Measurements from ENCODE around the gene MINDY4. TPM values are rescaled to one million over a fixed set of nuclear protein-coding genes. Genes with fewer than 3 reads are reported as not detected.
A peak's percentile ranks its signal among the peaks of the same experiment; 100 is the strongest.

MINDY4 gene
- polyA plus RNA-seq, 3 donors: 0.15 to 0.17 TPM; not detected in 1

DNA sequence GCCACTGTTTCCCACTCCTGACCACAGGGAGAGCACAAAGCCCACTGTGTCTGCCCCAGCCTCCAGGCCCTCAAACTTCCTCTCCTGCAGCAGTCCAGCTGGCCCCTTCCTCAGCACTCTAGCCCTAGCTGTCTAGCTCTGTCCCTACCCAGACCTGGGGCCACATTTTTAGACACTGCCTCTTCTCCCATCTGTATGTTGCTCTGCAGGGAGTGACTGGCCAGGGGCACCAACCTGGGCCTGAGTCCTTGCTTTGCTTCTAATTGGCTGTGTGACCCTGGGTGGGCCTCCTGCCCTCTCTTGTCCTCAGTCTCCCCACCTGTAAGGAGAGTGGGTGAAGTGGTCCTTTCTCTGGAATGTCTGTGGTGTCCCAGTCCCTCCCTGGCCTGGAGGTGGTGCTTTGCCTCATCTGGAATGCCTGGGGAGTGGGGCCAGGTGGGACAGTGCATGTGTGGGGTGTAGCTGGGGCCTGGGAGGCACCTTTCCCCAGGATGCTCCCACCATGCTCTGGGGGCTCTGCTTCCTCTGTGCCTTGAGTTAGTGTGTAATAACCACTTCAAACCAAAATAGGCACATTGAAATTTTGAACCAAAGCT is 165.5 kb downstream of the MINDY4 start:
- H3K4me1 ChIP-seq (ENCODE audit: control insufficient read depth in 1 of 2, insufficient read depth in 2 of 2, low read length in 2 of 2): no peaks in the 10 kb centered on the region
- peaks cover 0 to 17% of the 10 kb centered on the region in 2 donors for H3K27me3 ChIP-seq (ENCODE audit: control insufficient read depth in 2 of 2, insufficient read depth in 2 of 2, low read length in 2 of 2)
- no peak overlapping the region for H2AFZ ChIP-seq (ENCODE audit: insufficient read depth, low read depth, low read length, poor library complexity, severe bottlenecking)
- DNase-seq: no peak
- no peaks in the 10 kb centered on the region for H3K79me2 ChIP-seq (ENCODE audit: insufficient read depth, low read length)
- intact Hi-C loops (cut with micrococcal nuclease): no loop called here
- H3K27ac ChIP-seq (ENCODE audit: low read depth in 1 of 2, low read length in 2 of 2): no peak overlapping the region
- Mint-ChIP-seq H3K4me3 (no peak overlapping the region), H3K36me3 (no peaks in the 10 kb centered on the region), H3K9me3 (peaks cover 0 to 2% (median 0%) of the 10 kb centered on the region in 7 donors), H3K27me3 (ENCODE audit: low read depth in 3 of 3) (peaks cover 7 to 27% (median 10%) of the 10 kb centered on the region in 3 donors), H3K27ac (peak overlapping the region in 1 of 7 donors; percentile 46), H3K4me1 (no peaks in the 10 kb centered on the region)
- TF ChIP-seq, protein P1, sequence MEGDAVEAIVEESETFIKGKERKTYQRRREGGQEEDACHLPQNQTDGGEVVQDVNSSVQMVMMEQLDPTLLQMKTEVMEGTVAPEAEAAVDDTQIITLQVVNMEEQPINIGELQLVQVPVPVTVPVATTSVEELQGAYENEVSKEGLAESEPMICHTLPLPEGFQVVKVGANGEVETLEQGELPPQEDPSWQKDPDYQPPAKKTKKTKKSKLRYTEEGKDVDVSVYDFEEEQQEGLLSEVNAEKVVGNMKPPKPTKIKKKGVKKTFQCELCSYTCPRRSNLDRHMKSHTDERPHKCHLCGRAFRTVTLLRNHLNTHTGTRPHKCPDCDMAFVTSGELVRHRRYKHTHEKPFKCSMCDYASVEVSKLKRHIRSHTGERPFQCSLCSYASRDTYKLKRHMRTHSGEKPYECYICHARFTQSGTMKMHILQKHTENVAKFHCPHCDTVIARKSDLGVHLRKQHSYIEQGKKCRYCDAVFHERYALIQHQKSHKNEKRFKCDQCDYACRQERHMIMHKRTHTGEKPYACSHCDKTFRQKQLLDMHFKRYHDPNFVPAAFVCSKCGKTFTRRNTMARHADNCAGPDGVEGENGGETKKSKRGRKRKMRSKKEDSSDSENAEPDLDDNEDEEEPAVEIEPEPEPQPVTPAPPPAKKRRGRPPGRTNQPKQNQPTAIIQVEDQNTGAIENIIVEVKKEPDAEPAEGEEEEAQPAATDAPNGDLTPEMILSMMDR (IDR thresholded peaks at IDR 0.05): no peak
- no peaks in the 10 kb centered on the region for H3K36me3 ChIP-seq (replicated peaks in 1 of 2; ENCODE audit: control insufficient read depth in 1 of 2, insufficient read depth in 2 of 2, low read length in 2 of 2)
- no peak overlapping the region for H3K9ac ChIP-seq (ENCODE audit: insufficient read depth, low read length, poor library complexity, severe bottlenecking)
- H3K9me3 ChIP-seq (replicated peaks in 1 of 2; ENCODE audit: control insufficient read depth in 1 of 2, insufficient read depth in 1 of 2, low read length in 2 of 2): no peaks in the 10 kb centered on the region
- H4K20me1 ChIP-seq (ENCODE audit: insufficient read depth, low read length): no peaks in the 10 kb centered on the region
- no peak overlapping the region for H3K4me2 ChIP-seq (replicated peaks; ENCODE audit: extremely low read depth, low read length, poor library complexity, severe bottlenecking)
- no peak overlapping the region for H3K4me3 ChIP-seq (replicated peaks in 1 of 3; ENCODE audit: low read depth in 2 of 3, low read length in 3 of 3)

DNA sequence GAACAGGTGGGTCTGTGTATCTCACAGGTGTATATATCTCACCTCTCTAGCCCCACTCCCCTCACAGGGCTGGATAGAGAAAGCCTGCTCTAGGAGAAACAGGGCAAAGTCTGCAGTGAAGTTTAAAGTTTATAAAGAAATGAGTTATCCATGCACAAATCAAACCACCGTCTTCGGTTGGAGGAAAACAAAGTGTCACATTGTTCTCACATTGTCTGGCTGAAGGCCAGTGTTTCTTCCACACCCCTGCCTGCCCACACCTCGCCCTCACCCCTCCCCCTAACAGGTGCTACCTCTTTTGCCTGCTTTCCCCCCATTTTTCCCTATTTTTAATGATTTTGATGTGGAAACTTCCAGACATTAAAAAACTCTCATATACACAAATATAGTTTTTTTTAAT is 166.2 kb downstream of the MINDY4 start:
- Mint-ChIP-seq H3K4me3 (no peak overlapping the region), H3K27me3 (ENCODE audit: low read depth in 3 of 3) (peaks cover 6 to 29% (median 10%) of the 10 kb centered on the region in 3 donors), H3K4me1 (no peaks in the 10 kb centered on the region), H3K27ac (no peak overlapping the region), H3K9me3 (peaks cover 0 to 2% (median 0%) of the 10 kb centered on the region in 7 donors), H3K36me3 (no peaks in the 10 kb centered on the region)
- Histone ChIP-seq H3K36me3 (replicated peaks in 1 of 2; ENCODE audit: control insufficient read depth in 1 of 2, insufficient read depth in 2 of 2, low read length in 2 of 2) (no peaks in the 10 kb centered on the region), H2AFZ (ENCODE audit: insufficient read depth, low read depth, low read length, poor library complexity, severe bottlenecking) (no peak overlapping the region), H3K4me2 (replicated peaks; ENCODE audit: extremely low read depth, low read length, poor library complexity, severe bottlenecking) (no peak overlapping the region), H3K4me3 (replicated peaks in 1 of 3; ENCODE audit: low read depth in 2 of 3, low read length in 3 of 3) (no peak overlapping the region), H4K20me1 (ENCODE audit: insufficient read depth, low read length) (no peaks in the 10 kb centered on the region), H3K4me1 (ENCODE audit: control insufficient read depth in 1 of 2, insufficient read depth in 2 of 2, low read length in 2 of 2) (no peaks in the 10 kb centered on the region), H3K27me3 (ENCODE audit: control insufficient read depth in 2 of 2, insufficient read depth in 2 of 2, low read length in 2 of 2) (peaks cover 0 to 17% of the 10 kb centered on the region in 2 donors), H3K79me2 (ENCODE audit: insufficient read depth, low read length) (no peaks in the 10 kb centered on the region), H3K27ac (ENCODE audit: low read depth in 1 of 2, low read length in 2 of 2) (no peak overlapping the region), H3K9me3 (replicated peaks in 1 of 2; ENCODE audit: control insufficient read depth in 1 of 2, insufficient read depth in 1 of 2, low read length in 2 of 2) (no peaks in the 10 kb centered on the region), H3K9ac (ENCODE audit: insufficient read depth, low read length, poor library complexity, severe bottlenecking) (no peak overlapping the region)
- no peak for DNase-seq
- WGBS (ENCODE audit: insufficient coverage): no CpG with 5 or more reads among the region's 3 CpGs
- intact Hi-C loops (cut with micrococcal nuclease): no loop called here
- TF ChIP-seq, protein P1 (IDR thresholded peaks at IDR 0.05): no peak
